Placental pericyte (primary cell): Measurements from ENCODE around the gene TEX13C. TPM values are rescaled to one million over a fixed set of nuclear protein-coding genes. Genes with fewer than 3 reads are reported as not detected.

Source experiments
- total RNA-seq: library from RNA; depleted of rRNA; stranded (reverse); fragments of >200 nt; gene quantifications from 2 replicates; pipeline ENCODE4 v1.2.3, GENCODE V29; 2012

The TEX13C gene
- not detected in 2 replicates for total RNA-seq

GRCh38 chrX:125319646-125320521 is at the start of gene TEX13C:
Gene TEX13C (plus strand): TSS chrX:125319871. CDS start chrX:125320120, 249 bp downstream.

